ENCODE data around the gene TBC1D3B. TPM values are rescaled to one million over a fixed set of nuclear protein-coding genes. Genes with fewer than 3 reads are reported as not detected.

TBC1D3B gene
- total RNA-seq, 1 experiment from 2014 or later = 5.1 TPM

- H3K27ac ChIP-seq (ENCODE audit: low read depth, low read length, poor library complexity, severe bottlenecking) = no peak overlapping the region
- CTCF ChIA-PET = no interaction called here
- intact Hi-C loops (cut with micrococcal nuclease; ENCODE audit: unreplicated experiment) = no loop called here
These were observed 38.5 kb upstream of the TBC1D3B start for GRCh38 chr17:36214918-36215317.

GRCh38 chr17:36213695-36214094, 37.3 kb upstream of the TBC1D3B start:
- H3K4me1 ChIP-seq (ENCODE audit: insufficient read depth, low read length, poor library complexity, severe bottlenecking) = no peaks in the 10 kb centered on the region
- intact Hi-C loops (cut with micrococcal nuclease; ENCODE audit: unreplicated experiment) = no loop called here
- H3K27me3 ChIP-seq (replicated peaks; ENCODE audit: insufficient read depth, low read depth, low read length, poor library complexity) = no peaks in the 10 kb centered on the region
- no peak for TF ChIP-seq EZH2 (IDR thresholded peaks at IDR 0.05; ENCODE audit: borderline replicate concordance, low read depth, low read length, poor library complexity, severe bottlenecking)
- TF ChIP-seq CTCF (conservative IDR thresholded peaks at IDR 0.05; ENCODE audit: low read depth, low read length) = no peak
- no peaks in the 10 kb centered on the region for H3K9me3 ChIP-seq (ENCODE audit: low read depth, low read length, poor library complexity, severe bottlenecking)
- ChIA-PET POLR2A (ENCODE audit: low non-redundant PET) (no interaction called here), CTCF (no interaction called here)
- BruUV-seq (replicated peaks) = no TSS peak
- no peak overlapping the region for H3K27ac ChIP-seq (ENCODE audit: low read depth, low read length, poor library complexity, severe bottlenecking)
- no peak overlapping the region for H3K4me3 ChIP-seq (ENCODE audit: low read depth, low read length, poor library complexity, severe bottlenecking)
- no peak for DNase-seq (ENCODE audit: low spot score)
- H3K36me3 ChIP-seq (ENCODE audit: insufficient read depth, low read length, poor library complexity, severe bottlenecking) = no peaks in the 10 kb centered on the region

More at GRCh38 chr17:36214918-36215317, 38.5 kb upstream of the TBC1D3B start:
- no TSS peak for BruUV-seq (replicated peaks)
- Histone ChIP-seq H3K27me3 (replicated peaks; ENCODE audit: insufficient read depth, low read depth, low read length, poor library complexity) (no peaks in the 10 kb centered on the region), H3K4me1 (ENCODE audit: insufficient read depth, low read length, poor library complexity, severe bottlenecking) (no peaks in the 10 kb centered on the region), H3K4me3 (ENCODE audit: low read depth, low read length, poor library complexity, severe bottlenecking) (no peak overlapping the region), H3K9me3 (ENCODE audit: low read depth, low read length, poor library complexity, severe bottlenecking) (no peaks in the 10 kb centered on the region), H3K36me3 (ENCODE audit: insufficient read depth, low read length, poor library complexity, severe bottlenecking) (no peaks in the 10 kb centered on the region)
- POLR2A ChIA-PET (ENCODE audit: low non-redundant PET) = no interaction called here
- TF ChIP-seq EZH2 (IDR thresholded peaks at IDR 0.05; ENCODE audit: borderline replicate concordance, low read depth, low read length, poor library complexity, severe bottlenecking) (no peak), CTCF (conservative IDR thresholded peaks at IDR 0.05; ENCODE audit: low read depth, low read length) (no peak)
- no peak for DNase-seq (ENCODE audit: low spot score)

GRCh38 chr17:36212966-36213365, 36.5 kb upstream of the TBC1D3B start:
- H3K9me3 ChIP-seq (ENCODE audit: low read depth, low read length, poor library complexity, severe bottlenecking) = no peaks in the 10 kb centered on the region
- H3K27me3 ChIP-seq (replicated peaks; ENCODE audit: insufficient read depth, low read depth, low read length, poor library complexity) = no peaks in the 10 kb centered on the region
- TF ChIP-seq CTCF (conservative IDR thresholded peaks at IDR 0.05; ENCODE audit: low read depth, low read length) (no peak), EZH2 (IDR thresholded peaks at IDR 0.05; ENCODE audit: borderline replicate concordance, low read depth, low read length, poor library complexity, severe bottlenecking) (no peak)
- H3K4me1 ChIP-seq (ENCODE audit: insufficient read depth, low read length, poor library complexity, severe bottlenecking) = no peaks in the 10 kb centered on the region
- ChIA-PET CTCF (no interaction called here), POLR2A (ENCODE audit: low non-redundant PET) (no interaction called here)
- intact Hi-C loops (cut with micrococcal nuclease; ENCODE audit: unreplicated experiment) = no loop called here
- no peak overlapping the region for H3K27ac ChIP-seq (ENCODE audit: low read depth, low read length, poor library complexity, severe bottlenecking)
- no peak overlapping the region for H3K4me3 ChIP-seq (ENCODE audit: low read depth, low read length, poor library complexity, severe bottlenecking)
- no peak for DNase-seq (ENCODE audit: low spot score)
- no peaks in the 10 kb centered on the region for H3K36me3 ChIP-seq (ENCODE audit: insufficient read depth, low read length, poor library complexity, severe bottlenecking)
- no TSS peak for BruUV-seq (replicated peaks)
